ENCODE data around the gene C5orf15.
"Not testable (repeated sequence)": the region's sequence is repeated elsewhere in the genome, so short reads cannot be mapped to it uniquely, and the experiment has no call there.

The C5orf15 gene

DNA sequence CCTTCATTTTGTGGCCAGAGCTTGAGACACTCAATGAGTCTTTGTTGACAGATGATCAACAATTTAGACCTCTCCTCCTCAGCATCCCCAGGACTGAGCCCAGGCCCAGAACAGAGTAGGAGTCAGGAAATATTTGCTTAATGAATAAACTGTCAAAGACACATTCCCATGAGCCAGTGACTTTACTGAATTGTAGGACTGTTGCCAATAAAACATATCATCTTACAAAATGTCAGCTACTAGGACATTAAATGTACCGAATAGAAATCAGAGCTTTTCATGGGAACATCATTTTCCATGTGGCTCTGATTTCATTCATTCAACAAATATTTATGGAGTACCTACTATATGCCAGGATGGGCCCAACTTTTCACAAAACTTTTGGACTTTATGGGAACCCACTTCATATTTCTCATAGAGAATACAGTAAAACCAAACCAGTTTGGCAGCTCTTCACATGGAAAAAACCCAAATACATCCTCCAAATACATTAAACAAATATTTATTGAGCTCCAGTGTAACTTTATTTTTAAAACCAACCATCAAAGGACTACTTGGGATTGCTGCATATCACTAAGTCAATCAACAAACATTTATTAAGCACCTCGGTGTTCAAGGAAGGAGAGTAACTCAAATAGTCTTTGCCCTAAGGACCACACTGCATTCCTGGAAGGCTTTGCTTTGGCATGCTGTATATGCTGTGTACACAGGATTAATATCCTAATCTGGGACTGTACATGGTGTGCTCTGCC is 24.9 kb upstream of the C5orf15 start:
- DNase-seq, result no peak

DNA sequence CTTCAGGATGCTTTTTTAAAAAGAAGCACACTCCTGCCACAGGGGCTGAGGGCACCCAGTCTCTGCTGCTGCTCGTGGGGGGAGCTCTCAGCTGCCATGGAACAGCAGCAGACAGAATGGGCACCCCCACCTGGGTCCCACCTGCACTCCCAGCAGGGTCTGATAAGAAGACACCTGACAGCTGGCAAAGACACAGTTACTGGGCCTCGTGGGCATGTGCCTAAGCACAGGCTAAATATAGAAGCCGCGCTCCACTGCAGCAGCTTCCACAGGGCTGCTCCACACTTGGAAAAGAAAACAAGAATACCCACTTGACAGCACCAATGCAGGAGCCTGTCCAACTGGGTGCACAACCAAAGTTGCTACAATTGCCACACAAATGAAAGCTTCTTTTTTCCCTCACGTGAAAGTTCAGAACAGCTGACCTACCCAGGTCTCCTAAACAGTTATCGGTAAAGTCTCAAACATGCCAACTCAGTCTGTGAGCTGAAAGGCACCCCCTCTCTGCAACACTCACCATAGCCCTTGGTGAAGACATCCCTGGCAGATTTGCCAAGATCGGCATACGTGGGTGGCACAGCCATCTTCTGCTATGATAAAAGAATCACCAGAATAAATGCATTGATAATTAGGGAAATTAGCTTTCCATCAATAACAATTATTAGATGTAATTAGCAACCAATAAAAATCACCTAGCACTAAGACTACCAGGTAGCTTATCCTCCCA is 24.2 kb upstream of the C5orf15 start:
- no peak for DNase-seq

DNA sequence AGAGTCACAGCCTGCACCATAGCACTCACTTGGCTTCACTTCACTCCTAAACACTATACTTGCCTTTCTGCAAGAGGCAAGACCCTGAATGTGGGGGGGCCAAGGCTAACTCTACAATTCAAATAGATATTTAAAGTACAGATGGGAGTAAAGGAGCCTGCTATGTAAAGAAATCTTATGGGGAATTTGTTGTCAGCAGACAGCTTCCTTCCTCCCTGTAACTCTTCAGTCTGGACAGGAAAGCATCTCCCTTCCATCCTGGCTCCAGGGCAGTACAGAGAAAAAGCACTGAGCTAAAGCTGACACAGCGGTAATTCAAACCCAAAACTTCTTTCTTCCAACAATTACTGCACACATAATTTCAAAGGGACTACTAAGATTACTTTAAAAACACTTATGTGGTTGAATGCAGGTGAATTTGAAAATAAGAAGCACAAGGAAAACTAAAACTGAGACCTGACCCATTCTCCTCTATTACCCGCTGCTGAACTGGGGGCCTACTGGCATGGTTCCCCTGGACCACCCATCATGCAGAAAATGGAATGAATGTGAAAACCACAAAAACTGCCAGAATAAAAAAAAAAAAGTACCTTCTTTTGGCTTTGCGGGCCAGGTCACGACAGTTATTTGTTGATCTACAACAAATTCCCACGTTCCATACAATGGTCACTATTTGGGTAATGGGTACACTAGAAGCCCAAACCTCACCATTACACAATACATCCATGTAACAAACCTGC is 22.9 kb upstream of the C5orf15 start:
- DNase-seq, result no peak

- DNase-seq, result no peak
Measured at GRCh38 chr5:133990396-133990795, 22.0 kb upstream of the C5orf15 start.

- no peak for DNase-seq
Measured at GRCh38 chr5:133985540-133986180, 17.2 kb upstream of the C5orf15 start.

- no peak for DNase-seq
Measured at GRCh38 chr5:133983674-133984073, 15.2 kb upstream of the C5orf15 start.

GRCh38 chr5:133981714-133982113 is 13.3 kb upstream of the C5orf15 start:
- DNase-seq, result no peak

DNA sequence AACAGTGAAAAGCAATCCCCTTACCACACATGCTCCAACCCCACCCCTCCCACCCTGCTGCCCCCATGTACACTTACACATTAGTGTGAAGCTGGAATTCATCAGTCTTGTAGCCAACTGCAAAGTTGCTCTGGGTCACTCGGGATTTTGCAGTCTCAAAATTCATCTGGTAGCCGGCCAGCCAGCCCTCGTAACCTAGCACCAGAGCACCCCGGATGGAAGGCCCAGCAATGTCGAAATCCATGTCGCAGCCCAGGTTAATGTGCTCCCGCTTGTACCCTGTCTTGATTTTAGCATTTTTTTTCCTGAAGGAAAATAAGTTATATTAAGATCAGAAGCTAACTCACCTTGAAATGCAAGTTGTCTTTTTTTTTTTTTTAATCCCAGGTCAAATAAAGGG is 12.2 kb upstream of the C5orf15 start:
- DNase-seq, result no peak

DNA sequence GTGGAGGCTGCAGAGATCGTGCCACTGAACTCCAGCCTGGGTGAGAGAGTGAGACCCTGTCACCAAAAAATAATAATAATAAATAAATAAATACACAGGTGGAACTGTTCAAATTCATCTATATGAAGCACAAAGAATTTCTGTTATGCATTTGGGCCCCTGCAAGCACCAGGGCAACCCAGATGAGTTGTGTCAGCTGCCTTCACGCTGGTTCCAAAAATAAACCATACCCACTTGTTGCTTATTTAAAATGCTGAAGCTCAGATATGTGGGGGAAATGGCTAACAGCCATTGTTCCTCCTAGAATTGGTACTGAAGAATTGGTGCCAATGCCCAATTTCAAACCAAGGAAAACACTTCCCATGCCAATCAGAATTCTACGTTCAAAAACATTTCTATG is 10.5 kb upstream of the C5orf15 start:
- DNase-seq, result no peak

DNA sequence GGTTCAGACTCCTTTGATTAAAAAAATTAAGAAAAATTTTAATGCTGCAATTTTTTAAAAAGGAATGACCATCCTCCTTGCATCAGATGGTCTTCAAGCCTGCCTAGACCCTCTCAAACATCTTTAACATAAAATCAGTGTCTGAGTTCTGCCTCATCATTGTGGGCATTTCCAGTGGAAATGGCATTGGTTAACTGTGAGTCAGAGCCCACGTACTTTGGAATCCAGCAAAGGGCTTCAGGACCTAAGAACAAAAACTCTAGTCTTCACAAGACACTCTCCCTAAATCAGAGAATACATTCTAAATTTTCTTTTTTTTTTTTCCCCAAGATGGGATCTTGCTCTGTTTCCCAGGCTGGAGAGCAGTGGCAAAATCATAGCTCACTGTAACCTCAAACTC is 9.4 kb upstream of the C5orf15 start:
- DNase-seq, result no peak

DNA sequence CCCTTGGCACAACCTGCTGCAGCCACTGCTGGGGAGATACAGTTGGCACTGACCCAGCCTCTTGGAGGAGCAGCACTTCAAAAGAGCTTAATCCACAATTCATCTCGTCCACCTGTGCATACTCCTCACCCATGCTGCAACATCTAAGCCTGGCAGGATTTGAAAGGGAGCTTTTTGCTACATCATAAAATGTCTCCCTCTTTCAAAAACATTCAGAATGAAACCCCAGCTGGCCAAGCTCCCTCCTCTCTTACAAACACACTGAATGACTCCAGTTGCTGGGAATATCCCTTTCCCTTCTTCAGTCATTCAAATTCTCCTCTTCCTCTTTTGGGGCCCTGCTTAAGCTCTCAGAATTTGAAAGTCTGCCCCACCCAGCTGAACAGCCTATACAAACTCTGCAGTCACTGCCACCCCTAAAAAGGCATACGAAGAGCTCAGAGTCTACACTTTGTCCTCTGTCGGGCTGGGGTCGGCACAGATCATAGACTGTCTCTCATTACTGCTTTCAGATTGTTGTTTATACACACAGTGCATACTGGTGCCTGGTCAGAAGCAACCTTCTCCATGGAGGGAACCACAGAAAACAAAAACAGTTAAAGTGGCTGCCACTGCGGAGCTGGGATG is 8.8 kb upstream of the C5orf15 start:
- DNase-seq, result no peak

- DNase-seq, result not testable (repeated sequence)
Measured at GRCh38 chr5:133975546-133975945, 7.1 kb upstream of the C5orf15 start.

DNA sequence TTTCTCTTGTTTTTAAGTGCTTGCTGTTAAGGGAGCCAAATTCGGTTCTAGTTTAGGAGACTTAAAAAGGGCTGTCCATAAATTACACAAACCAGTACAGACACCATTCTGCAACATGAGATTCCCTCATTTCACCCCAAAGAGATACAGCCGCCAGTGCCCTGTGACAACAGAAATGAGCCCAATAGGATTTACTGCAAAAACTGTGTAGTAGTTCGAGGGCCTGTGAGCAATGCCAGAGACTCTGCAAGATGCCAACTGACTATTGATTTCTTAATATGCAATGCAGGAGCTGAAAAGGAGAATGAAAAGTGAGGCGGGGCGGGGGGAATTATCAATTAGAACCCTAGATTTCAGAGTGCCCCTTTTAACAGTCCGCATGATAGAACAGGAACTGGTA is 5.7 kb upstream of the C5orf15 start:
- no peak for DNase-seq

- DNase-seq, result no peak
Measured at GRCh38 chr5:133970325-133970909, 2.0 kb upstream of the C5orf15 start.

DNA sequence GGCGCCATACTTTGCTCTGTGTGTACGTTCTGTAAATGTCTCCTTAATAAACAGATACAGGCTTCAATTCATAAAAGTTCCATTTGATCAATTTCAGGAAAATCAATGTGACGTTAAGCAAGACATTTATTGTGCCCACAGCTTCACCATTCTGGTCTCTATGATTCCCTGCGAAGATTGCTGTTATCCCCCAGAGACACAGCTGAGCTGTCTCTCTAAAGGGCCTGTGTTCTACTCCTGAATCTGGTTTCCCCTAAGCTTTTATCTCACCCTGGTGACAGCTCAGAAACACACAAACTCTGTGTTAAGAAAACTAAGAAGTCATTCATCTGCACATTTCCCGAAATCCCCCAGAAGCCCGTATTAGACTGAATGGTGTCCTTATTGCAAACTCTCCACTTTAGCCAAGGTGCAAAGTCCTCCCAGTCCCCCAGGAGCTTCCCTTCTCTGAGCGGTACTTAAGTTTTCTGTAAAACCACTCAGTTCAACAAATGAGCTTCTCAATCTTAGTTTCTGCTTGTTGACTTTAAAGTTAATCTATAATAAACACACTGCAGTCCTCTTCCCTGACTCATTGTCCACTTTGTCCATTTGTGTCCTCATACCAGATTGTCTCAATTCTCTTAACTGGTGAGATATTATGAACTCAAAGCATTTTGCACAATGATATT is 1.4 kb upstream of the C5orf15 start:
- DNase-seq, result no peak

DNA sequence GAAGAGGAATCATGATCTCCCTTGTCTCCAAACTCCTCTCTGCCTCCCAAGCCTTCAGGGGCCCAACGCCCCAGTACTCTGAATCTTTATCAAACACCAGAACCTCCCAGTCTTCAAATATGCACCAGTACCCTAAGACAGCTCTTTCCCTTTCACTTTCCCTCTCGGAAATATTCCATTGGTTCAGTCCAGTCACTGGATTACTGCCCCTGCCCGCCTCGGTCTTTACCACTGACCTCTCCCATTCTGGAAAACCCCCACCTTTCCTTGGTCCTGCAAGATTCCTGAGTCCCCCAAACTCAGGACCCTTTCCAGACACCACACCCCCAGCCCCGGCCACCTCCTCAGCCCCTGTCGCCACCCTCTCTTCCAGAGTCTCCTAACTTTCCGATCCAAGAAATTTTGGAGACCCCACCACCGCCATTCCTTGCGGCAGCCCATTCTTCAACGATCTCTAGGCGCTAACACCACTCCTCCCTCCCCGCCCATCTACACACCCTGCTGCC is 674 bp downstream of the C5orf15 start:
- DNase-seq, result no peak

- DNase-seq, result no peak
Measured at GRCh38 chr5:133967124-133967523, 1.3 kb downstream of the C5orf15 start.

GRCh38 chr5:133966090-133966489 is 2.3 kb downstream of the C5orf15 start:
- DNase-seq, result no peak

DNA sequence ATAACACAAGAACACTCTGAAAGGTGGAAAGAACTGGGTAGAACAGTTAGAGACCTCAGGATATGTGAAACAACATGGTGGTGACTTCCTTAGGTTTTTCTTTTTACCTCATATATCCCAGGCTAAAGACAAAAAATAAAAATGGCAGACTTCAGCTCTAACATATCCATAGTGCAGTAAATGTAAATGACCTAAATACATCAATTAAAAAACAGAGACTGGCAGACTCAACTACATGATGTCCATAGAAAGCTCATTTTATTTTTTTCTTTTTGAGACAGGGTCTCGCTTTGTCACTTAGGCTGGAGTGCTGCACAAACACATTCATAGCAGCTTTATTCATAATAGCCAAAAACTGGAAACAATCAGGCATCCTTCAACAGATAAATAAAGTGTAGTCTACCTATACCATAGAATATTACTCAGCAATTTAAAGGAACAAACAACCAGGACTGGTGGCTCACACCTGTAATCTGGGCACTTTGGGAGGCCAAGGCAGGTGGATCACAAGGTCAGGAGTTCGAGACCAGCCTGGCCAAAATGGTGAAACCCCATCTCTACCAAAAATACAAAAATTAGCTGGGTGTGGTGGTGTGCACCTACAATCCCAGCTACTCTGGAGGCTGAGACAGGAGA is 4.8 kb downstream of the C5orf15 start:
- no peak for DNase-seq

- DNase-seq, result no peak
Measured at GRCh38 chr5:133962801-133963476, 5.5 kb downstream of the C5orf15 start.

DNA sequence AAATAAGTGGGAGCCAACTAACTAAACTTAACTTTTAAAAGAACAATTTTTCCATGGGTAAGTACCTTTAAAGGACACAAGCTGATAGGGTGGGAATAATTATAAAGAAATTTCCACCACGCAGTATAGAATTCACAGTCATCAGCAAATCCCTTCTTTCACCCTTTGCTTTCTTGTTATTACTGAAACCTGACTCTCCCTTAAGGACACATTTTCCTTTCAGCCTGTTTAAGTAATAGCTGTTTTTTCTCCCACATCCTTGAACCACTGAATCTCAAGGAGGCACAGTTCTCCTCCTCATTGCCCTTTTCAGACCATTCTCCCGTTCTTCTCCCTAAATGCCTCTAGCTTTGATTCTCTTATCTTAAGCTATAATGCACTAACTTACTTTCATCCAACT is 6.3 kb downstream of the C5orf15 start:
- no peak for DNase-seq
